Peyer's patch (tissue), 4 donors: ENCODE data around the gene ECE2.

Experiments
- POLR2A ChIP-seq, 2 donors: fragments of 450-650 bp; IDR thresholded peaks; one replicate each; pipeline ENCODE4 v1.5.1; 2017; ENCODE audit warnings: antibody characterized with exemption in 2 of 2, mild to moderate bottlenecking in 2 of 2, moderate library complexity in 2 of 2
- TF ChIP-seq, protein P1 (sequence below), 6 experiments: fragments of 450-650 bp in 4 of 6; fragments of 200-600 bp in 2 of 6; sonication (generic) in 1 of 6; IDR thresholded peaks; one replicate each; pipeline ENCODE4 v1.5.1; 2017 to 2019; ENCODE audit warnings: antibody characterized with exemption in 6 of 6, mild to moderate bottlenecking in 3 of 6, moderate library complexity in 1 of 6

DNA sequence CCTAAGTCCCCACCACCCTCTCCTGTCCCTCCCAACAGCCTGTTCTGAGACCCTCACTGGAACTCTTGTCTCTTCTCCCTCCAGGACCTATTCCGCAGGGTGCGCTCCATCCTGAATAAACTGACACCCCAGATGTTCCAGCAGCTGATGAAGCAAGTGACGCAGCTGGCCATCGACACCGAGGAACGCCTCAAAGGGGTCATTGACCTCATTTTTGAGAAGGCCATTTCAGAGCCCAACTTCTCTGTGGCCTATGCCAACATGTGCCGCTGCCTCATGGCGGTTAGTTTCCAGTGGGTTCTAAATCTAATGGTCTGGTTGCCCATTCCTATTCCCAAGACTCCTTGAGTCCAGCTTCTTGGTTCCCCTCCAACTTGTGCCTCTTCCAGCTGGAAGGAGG is 47.9 kb downstream of the ECE2 start:
- TF ChIP-seq, protein P1, sequence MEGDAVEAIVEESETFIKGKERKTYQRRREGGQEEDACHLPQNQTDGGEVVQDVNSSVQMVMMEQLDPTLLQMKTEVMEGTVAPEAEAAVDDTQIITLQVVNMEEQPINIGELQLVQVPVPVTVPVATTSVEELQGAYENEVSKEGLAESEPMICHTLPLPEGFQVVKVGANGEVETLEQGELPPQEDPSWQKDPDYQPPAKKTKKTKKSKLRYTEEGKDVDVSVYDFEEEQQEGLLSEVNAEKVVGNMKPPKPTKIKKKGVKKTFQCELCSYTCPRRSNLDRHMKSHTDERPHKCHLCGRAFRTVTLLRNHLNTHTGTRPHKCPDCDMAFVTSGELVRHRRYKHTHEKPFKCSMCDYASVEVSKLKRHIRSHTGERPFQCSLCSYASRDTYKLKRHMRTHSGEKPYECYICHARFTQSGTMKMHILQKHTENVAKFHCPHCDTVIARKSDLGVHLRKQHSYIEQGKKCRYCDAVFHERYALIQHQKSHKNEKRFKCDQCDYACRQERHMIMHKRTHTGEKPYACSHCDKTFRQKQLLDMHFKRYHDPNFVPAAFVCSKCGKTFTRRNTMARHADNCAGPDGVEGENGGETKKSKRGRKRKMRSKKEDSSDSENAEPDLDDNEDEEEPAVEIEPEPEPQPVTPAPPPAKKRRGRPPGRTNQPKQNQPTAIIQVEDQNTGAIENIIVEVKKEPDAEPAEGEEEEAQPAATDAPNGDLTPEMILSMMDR (IDR thresholded peaks at IDR 0.05) = no peak
- TF ChIP-seq POLR2A (IDR thresholded peaks at IDR 0.05) = no peak
